ENCODE results near the gene CDC42EP5. TPM values are rescaled to one million over a fixed set of nuclear protein-coding genes. Genes with fewer than 3 reads are reported as not detected.

The CDC42EP5 gene
- total and polyA plus RNA-seq, 7 donors: 1.1 to 7.4 (median 5.0) TPM

GRCh38 chr19:54465426-54466109 is 7.5 kb downstream of the CDC42EP5 start:
- ATAC-seq (no peak), DNase-seq (peak; percentile 19 to 59)
- peaks cover 0 to 18% (median 0%) of the 10 kb centered on the region in 3 donors for H3K27me3 ChIP-seq (ENCODE audit: insufficient read depth in 3 of 3, low read length in 2 of 3)
- no peak overlapping the region for H3K4me3 ChIP-seq
- WGBS, 3 donors: 60 to 63% (median 61%) methylated on average over 49 of the region's 49 CpGs
- TF ChIP-seq CTCF (IDR thresholded peaks at IDR 0.05): no peak
- H3K9me3 ChIP-seq: no peaks in the 10 kb centered on the region
- peaks cover 9% of the 10 kb centered on the region for H3K4me1 ChIP-seq
- H3K27ac ChIP-seq: no peak overlapping the region
- intact Hi-C loops (cut with DNase I): loop anchor here in 1 of 2 donors (10.0 kb wide), 1 partner anchor 481 kb away; no protein-coding TSS in a partner anchor
- H3K36me3 ChIP-seq (ENCODE audit: insufficient read depth in 1 of 2, low read depth in 1 of 2): peaks cover 0 to 18% of the 10 kb centered on the region in 2 donors

- Histone ChIP-seq H3K9me3 (no peaks in the 10 kb centered on the region), H3K4me1 (peaks cover 9% of the 10 kb centered on the region), H3K4me3 (peak overlapping the region; percentile 78), H3K36me3 (ENCODE audit: insufficient read depth in 1 of 2, low read depth in 1 of 2) (peaks cover 0 to 25% of the 10 kb centered on the region in 2 donors), H3K27ac (peak overlapping the region; percentile 91), H3K27me3 (ENCODE audit: insufficient read depth in 3 of 3, low read length in 2 of 3) (peaks cover 0 to 13% (median 0%) of the 10 kb centered on the region in 3 donors)
- DNase-seq (peak; percentile 92 to 94), ATAC-seq (peak; percentile 77 to 87 (median 80))
- 7 to 16% (median 10%) methylated on average over 46 to 87 of the region's 87 CpGs for WGBS, 3 donors
- intact Hi-C loops (cut with DNase I): loop anchor here in 1 of 2 donors (10.0 kb wide), 1 partner anchor 480 kb away; no protein-coding TSS in a partner anchor
- TF ChIP-seq CTCF (IDR thresholded peaks at IDR 0.05): no peak
Observed at GRCh38 chr19:54464630-54465425, 8.3 kb downstream of the CDC42EP5 start.

- H3K36me3 ChIP-seq (ENCODE audit: insufficient read depth in 1 of 2, low read depth in 1 of 2): peaks cover 0 to 32% of the 10 kb centered on the region in 2 donors
- no peak for TF ChIP-seq CTCF (IDR thresholded peaks at IDR 0.05)
- no peaks in the 10 kb centered on the region for H3K9me3 ChIP-seq
- DNase-seq (peak; percentile 82 to 86), ATAC-seq (peak; percentile 50 to 67 (median 61))
- 1 to 2% (median 1%) methylated on average over 26 of the region's 26 CpGs for WGBS, 3 donors
- peaks cover 0 to 6% (median 0%) of the 10 kb centered on the region in 3 donors for H3K27me3 ChIP-seq (ENCODE audit: insufficient read depth in 3 of 3, low read length in 2 of 3)
- peak overlapping the region; percentile 91 for H3K27ac ChIP-seq
- H3K4me3 ChIP-seq: peak overlapping the region; percentile 78
- peaks cover 9% of the 10 kb centered on the region for H3K4me1 ChIP-seq
- intact Hi-C loops (cut with DNase I): loop anchor here in 1 of 2 donors (10.0 kb wide), 1 partner anchor 479 kb away; no protein-coding TSS in a partner anchor
Observed at GRCh38 chr19:54464044-54464629, 9.0 kb downstream of the CDC42EP5 start.

- Histone ChIP-seq H3K27ac (peak within 1 kb of the TSS; percentile 91), H3K36me3 (ENCODE audit: insufficient read depth in 1 of 2, low read depth in 1 of 2) (peaks cover 0 to 37% of the 10 kb centered on the region in 2 donors), H3K9me3 (no peaks in the 10 kb centered on the region), H3K4me1 (peaks cover 9% of the 10 kb centered on the region), H3K27me3 (ENCODE audit: insufficient read depth in 3 of 3, low read length in 2 of 3) (peaks cover 0 to 2% (median 0%) of the 10 kb centered on the region in 3 donors), H3K4me3 (peak within 1 kb of the TSS; percentile 78)
- ATAC-seq (peak; percentile 79 to 84 (median 81)), DNase-seq (peak; percentile 98)
- WGBS, 3 donors: 0 to 1% (median 1%) methylated on average over 40 to 41 of the region's 41 CpGs
- intact Hi-C loops (cut with DNase I): loop anchor here in 1 of 2 donors (1.0 to 10.0 kb wide), 2 partner anchors 14 to 479 kb away; partner anchors contain the start of gene LENG8
- no peak for TF ChIP-seq CTCF (IDR thresholded peaks at IDR 0.05)
Observed at GRCh38 chr19:54463531-54464043, 9.5 kb downstream of the CDC42EP5 start, which contains the start of gene LENG9. LENG9 (minus strand) TSS chr19:54463778; CDS start chr19:54463526, 252 bp downstream.
